Heart left ventricle (tissue), 16 donors: ENCODE measurements around the gene SLCO3A1. TPM values are rescaled to one million over a fixed set of nuclear protein-coding genes. Genes with fewer than 3 reads are reported as not detected.

ENCODE experiments used
- ATAC-seq, 4 donors: fragments of 200-7000 bp; cut with Tn5 transposase; one replicate each; pipeline ENCODE4 v1.9.1; 2020 to 2022; ENCODE audit warnings: moderate library complexity in 4 of 4, mild to moderate bottlenecking in 3 of 4, moderate number of reproducible peaks in 1 of 4
- DNase-seq, 5 donors: peaks; one replicate each; pipeline ENCODE4 v3.0.0-alpha.2; 2020
- H3K27ac ChIP-seq, 12 donors: fragments of 200-600 bp; sonication (generic) in 4 of 12; one replicate each; pipeline versions ENCODE4 v1.5.0 to v1.8.0; 2016 to 2022; ENCODE audit warnings: mild to moderate bottlenecking in 2 of 12
- H3K27me3 ChIP-seq, 9 donors: fragments of 200-600 bp; sonication (generic) in 2 of 9; one replicate each; pipeline versions ENCODE4 v1.5.1 to v1.8.0; 2016 to 2022; ENCODE audit warnings: mild to moderate bottlenecking in 3 of 9
- H3K36me3 ChIP-seq, 9 donors: fragments of 200-600 bp; sonication (generic) in 2 of 9; one replicate each; pipeline versions ENCODE4 v1.5.0 to v1.8.0; 2018 to 2022; ENCODE audit warnings: mild to moderate bottlenecking in 2 of 9
- H3K4me1 ChIP-seq, 12 donors: fragments of 200-600 bp; sonication (generic) in 4 of 12; one replicate each; pipeline versions ENCODE4 v1.5.0 to v1.8.0; 2016 to 2022; ENCODE audit warnings: mild to moderate bottlenecking in 3 of 12
- H3K4me3 ChIP-seq, 12 donors: fragments of 200-600 bp; sonication (generic) in 4 of 12; one replicate each; pipeline versions ENCODE4 v1.5.0 to v1.8.0; 2017 to 2022; ENCODE audit warnings: mild to moderate bottlenecking in 9 of 12, moderate library complexity in 4 of 12
- H3K9me3 ChIP-seq, 12 donors: fragments of 200-600 bp; sonication (generic) in 4 of 12; one replicate each; pipeline versions ENCODE4 v1.5.0 to v1.8.0; 2016 to 2022; ENCODE audit warnings: mild to moderate bottlenecking in 1 of 12
- POLR2A ChIP-seq, 2 donors: fragments of 450-650 bp; IDR thresholded peaks; one replicate each; pipeline ENCODE4 v1.6.1; 2017; ENCODE audit warnings: antibody characterized with exemption in 2 of 2, mild to moderate bottlenecking in 2 of 2, moderate library complexity in 2 of 2
- WGBS, 4 donors: extraction: QIAGEN DNeasy Blood & Tissue Kit in 2 of 4; methylation state at CpG; one replicate each; pipeline versions ENCODE4 v1.1.5 to v1.1.7; 2013 to 2018; 5-methylcytosine and 5-hydroxymethylcytosine counted together
- intact Hi-C, 10 donors: fragments of 100-400 bp; cut with DNase I; formaldehyde crosslinking; loops; one replicate each; pipeline versions ENCODE4 v1.11.1 to v1.14.2; 2022
- polyA plus RNA-seq, 2 donors: library from polyadenylated mRNA; stranded (reverse); fragments of 200-250 nt; gene quantifications; one replicate each; pipeline ENCODE4 v1.2.3, GENCODE V29; 2013
- total RNA-seq, 9 donors: library from RNA; depleted of rRNA in 2 of 9; stranded (reverse); fragments of >200 nt in 2 of 9; fragmentation: NEBNext Ultra II Directional in 3 of 9; extraction: Animal tissue kit (Norgen Biotek cat#: 25700) in 3 of 9; gene quantifications; one replicate each; pipeline versions ENCODE4 v1.1.0 to v1.2.4, GENCODE V29; 2016 to 2023
- TF ChIP-seq, protein P1 (sequence below), 12 donors: fragments of 200-600 bp; sonication (generic) in 4 of 12; IDR thresholded peaks; one replicate each; pipeline versions ENCODE4 v1.5.0 to v1.8.0; 2018 to 2022; ENCODE audit warnings: antibody characterized with exemption in 12 of 12, mild to moderate bottlenecking in 5 of 12
- donor health status: ischemic (EF 13 %, LVEDD 7.1; RV severe dilation, severe dysfunction).
- donor health status: healthy with polysubstance abuse.
- donor health status: DM: no; HTN: yes; CAD: no.
- donor health status: DM: no; HTN: no; CAD: no.
- donor health status: ischemic (EF 25% LVEDD 6.9; RV normal size, moderate dysfunction).
- donor health status: ischemic (EF 25% LVEDD 5.7; RV mildly dilated, moderate dysfunction).
- donor health status: healthy.
- donor health status: DM: yes; HTN: yes; CAD: no.
- donor health status: ischemic (EF 35%, LVEDD 5.7; RV mildly dilated, moderate dysfunction).
- donor health status: nonischemic (EF 11% LVEDD 7.7; RV severe dilation, severe dysfunction).
- donor health status: DM: yes; HTN: yes; CAD: no.
- donor health status: PGD.
- donor health status: ischemic (EF 29% LVEDD 5.4; RV normal size, mild dysfunction).
- donor health status: nonischemic (EF 23%, LVEDD 6.1; RV moderate dilation, normal function).

The SLCO3A1 gene
- total and polyA plus RNA-seq, 11 donors: 26.3 to 64.2 (median 50.2) TPM

GRCh38 chr15:91861223-91861622 is 7.7 kb downstream of the SLCO3A1 start:
- no peak for DNase-seq
- peak in 2 of 4 donors; percentile 20 to 45 for ATAC-seq
- TF ChIP-seq, protein P1, sequence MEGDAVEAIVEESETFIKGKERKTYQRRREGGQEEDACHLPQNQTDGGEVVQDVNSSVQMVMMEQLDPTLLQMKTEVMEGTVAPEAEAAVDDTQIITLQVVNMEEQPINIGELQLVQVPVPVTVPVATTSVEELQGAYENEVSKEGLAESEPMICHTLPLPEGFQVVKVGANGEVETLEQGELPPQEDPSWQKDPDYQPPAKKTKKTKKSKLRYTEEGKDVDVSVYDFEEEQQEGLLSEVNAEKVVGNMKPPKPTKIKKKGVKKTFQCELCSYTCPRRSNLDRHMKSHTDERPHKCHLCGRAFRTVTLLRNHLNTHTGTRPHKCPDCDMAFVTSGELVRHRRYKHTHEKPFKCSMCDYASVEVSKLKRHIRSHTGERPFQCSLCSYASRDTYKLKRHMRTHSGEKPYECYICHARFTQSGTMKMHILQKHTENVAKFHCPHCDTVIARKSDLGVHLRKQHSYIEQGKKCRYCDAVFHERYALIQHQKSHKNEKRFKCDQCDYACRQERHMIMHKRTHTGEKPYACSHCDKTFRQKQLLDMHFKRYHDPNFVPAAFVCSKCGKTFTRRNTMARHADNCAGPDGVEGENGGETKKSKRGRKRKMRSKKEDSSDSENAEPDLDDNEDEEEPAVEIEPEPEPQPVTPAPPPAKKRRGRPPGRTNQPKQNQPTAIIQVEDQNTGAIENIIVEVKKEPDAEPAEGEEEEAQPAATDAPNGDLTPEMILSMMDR (IDR thresholded peaks at IDR 0.05): no peak
- no peak for TF ChIP-seq POLR2A (IDR thresholded peaks at IDR 0.05)
- Histone ChIP-seq H3K27ac (peak overlapping the region in 1 of 12 donors; percentile 79), H3K4me3 (no peak overlapping the region), H3K36me3 (peaks cover 0 to 10% (median 0%) of the 10 kb centered on the region in 9 donors), H3K27me3 (no peaks in the 10 kb centered on the region), H3K4me1 (peaks cover 11 to 99% (median 81%) of the 10 kb centered on the region in 12 donors), H3K9me3 (no peaks in the 10 kb centered on the region)
- WGBS, 4 donors: 76 to 93% (median 88%) methylated on average over 6 of the region's 6 CpGs
- intact Hi-C loops: loop anchor here in 1 of 10 donors (10.0 kb wide), 1 partner anchor 84 kb away; no protein-coding TSS in a partner anchor

- DNase-seq: no peak
- peak overlapping the region in 8 of 12 donors; percentile 8 to 92 (median 85) for H3K27ac ChIP-seq
Measured at GRCh38 chr15:91862891-91863504, 9.5 kb downstream of the SLCO3A1 start.

GRCh38 chr15:91863621-91864255 is 10.2 kb downstream of the SLCO3A1 start:
- no peak for TF ChIP-seq POLR2A (IDR thresholded peaks at IDR 0.05)
- TF ChIP-seq, protein P1 (IDR thresholded peaks at IDR 0.05): no peak
- intact Hi-C loops: loop anchor here in 1 of 10 donors (10.0 kb wide), 1 partner anchor 81 kb away; no protein-coding TSS in a partner anchor
- DNase-seq (no peak), ATAC-seq (no peak)
- Histone ChIP-seq H3K9me3 (no peaks in the 10 kb centered on the region), H3K4me3 (no peak overlapping the region), H3K27ac (peak overlapping the region in 10 of 12 donors; percentile 53 to 92 (median 85)), H3K36me3 (peaks cover 0 to 6% (median 0%) of the 10 kb centered on the region in 9 donors), H3K4me1 (peaks cover 23 to 100% (median 81%) of the 10 kb centered on the region in 12 donors), H3K27me3 (no peaks in the 10 kb centered on the region)
- 56 to 64% (median 60%) methylated on average over 7 of the region's 7 CpGs for WGBS, 4 donors

More at GRCh38 chr15:91862891-91863504, 9.5 kb downstream of the SLCO3A1 start:
- Histone ChIP-seq H3K4me3 (no peak overlapping the region), H3K36me3 (peaks cover 0 to 10% (median 0%) of the 10 kb centered on the region in 9 donors), H3K27me3 (no peaks in the 10 kb centered on the region), H3K9me3 (no peaks in the 10 kb centered on the region), H3K4me1 (peaks cover 22 to 100% (median 84%) of the 10 kb centered on the region in 12 donors)
- intact Hi-C loops: loop anchor here in 1 of 10 donors (10.0 kb wide), 1 partner anchor 82 kb away; no protein-coding TSS in a partner anchor
- 47 to 63% (median 55%) methylated on average over 5 of the region's 5 CpGs for WGBS, 4 donors
- no peak for TF ChIP-seq POLR2A (IDR thresholded peaks at IDR 0.05)
- TF ChIP-seq, protein P1 (IDR thresholded peaks at IDR 0.05): no peak
- ATAC-seq: no peak

DNA sequence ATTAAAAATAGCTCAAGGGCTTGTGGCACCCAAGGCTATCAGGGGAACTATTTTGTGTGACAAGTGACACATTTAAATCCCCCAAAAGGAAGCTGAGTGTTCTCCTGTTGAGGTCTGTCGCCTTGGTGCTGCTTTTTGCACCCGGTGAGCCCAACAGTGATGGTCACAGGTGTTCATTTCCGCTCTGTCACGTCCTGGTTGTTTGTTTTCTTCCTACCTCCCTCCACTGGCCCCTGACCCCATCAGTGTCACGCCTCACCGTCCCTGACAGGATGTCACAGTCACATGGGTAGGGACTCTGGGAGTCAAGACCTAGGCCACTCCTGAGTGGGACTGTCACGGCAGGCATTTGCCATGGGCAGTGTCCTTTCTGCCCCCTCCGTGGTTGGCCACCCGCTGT is 11.2 kb downstream of the SLCO3A1 start:
- 42 to 54% (median 51%) methylated on average over 9 of the region's 9 CpGs for WGBS, 4 donors
- H3K27me3 ChIP-seq: no peaks in the 10 kb centered on the region
- peak overlapping the region; percentile 56 to 92 (median 85) for H3K27ac ChIP-seq
- ATAC-seq: peak; percentile 6 to 19 (median 12)
- H3K9me3 ChIP-seq: no peaks in the 10 kb centered on the region
- peaks cover 0 to 3% (median 0%) of the 10 kb centered on the region in 9 donors for H3K36me3 ChIP-seq
- H3K4me1 ChIP-seq: peaks cover 23 to 99% (median 80%) of the 10 kb centered on the region in 12 donors
- H3K4me3 ChIP-seq: peak overlapping the region in 1 of 12 donors; percentile 2
- intact Hi-C loops: loop anchor here in 5 of 10 donors (5.0 to 10.0 kb wide), 5 partner anchors 58 to 208 kb away; no protein-coding TSS in a partner anchor
- TF ChIP-seq, protein P1 (IDR thresholded peaks at IDR 0.05): no peak
- no peak for TF ChIP-seq POLR2A (IDR thresholded peaks at IDR 0.05)
- DNase-seq: peak in 2 of 5 donors; percentile 25 to 53
